Activated CD4-positive, alpha-beta memory T cell treated with anti-CD3 and anti-CD28 coated beads for 36 hours (primary cell): ENCODE results near the gene PLA2G4F. TPM values are rescaled to one million over a fixed set of nuclear protein-coding genes. Genes with fewer than 3 reads are reported as not detected.

Experiments used
- CTCF ChIA-PET: fragments of 350-600 bp; sonication (Branson Sonifier 250); formaldehyde crosslinking; loops from one replicate; lab custom pipeline; 2021; ENCODE audit warnings: antibody characterized with exemption, inconsistent platforms; lab: Charles Lee
- POLR2A ChIA-PET: fragments of 350-600 bp; sonication (Branson Sonifier 250); formaldehyde crosslinking; loops from one replicate; lab custom pipeline; 2021; ENCODE audit warnings: antibody characterized with exemption; lab: Charles Lee
- DNase-seq: peaks from one replicate; pipeline ENCODE4 v3.0.0-alpha.2; 2020
- H3K27ac Mint-ChIP-seq: one replicate; pipeline ENCODE4 v1.8.0; 2021; ENCODE audit warnings: mixed read lengths
- H3K27me3 Mint-ChIP-seq: one replicate; pipeline ENCODE4 v1.8.0; 2021; ENCODE audit warnings: mixed read lengths
- H3K36me3 Mint-ChIP-seq: one replicate; pipeline ENCODE4 v1.8.0; 2021; ENCODE audit warnings: mixed read lengths
- H3K4me1 Mint-ChIP-seq: one replicate; pipeline ENCODE4 v1.8.0; 2021; ENCODE audit warnings: low read depth, mixed read lengths
- H3K4me3 Mint-ChIP-seq: one replicate; pipeline ENCODE4 v1.8.0; 2021; ENCODE audit warnings: mild to moderate bottlenecking, mixed read lengths
- H3K9me3 Mint-ChIP-seq: one replicate; pipeline ENCODE4 v1.8.0; 2021; ENCODE audit warnings: mixed read lengths
- intact Hi-C: fragments of 100-400 bp; cut with micrococcal nuclease; formaldehyde crosslinking; loops from one replicate; pipeline ENCODE4 v1.15.1; 2023
- total RNA-seq, 2 experiments: library from RNA; stranded (reverse); gene quantifications; one replicate each; pipeline ENCODE4 v1.2.3, GENCODE V29; 2021

The PLA2G4F gene
- total RNA-seq: not detected

GRCh38 chr15:42156243-42156922 is at the start of gene PLA2G4F:
Gene PLA2G4F (minus strand): TSS chr15:42156636. CDS start chr15:42156549, 87 bp downstream.
- ChIA-PET POLR2A (no interaction called here), CTCF (interaction anchor here (2.2 kb wide), 1 partner anchor 18 kb away, joined by 8 read pairs; no protein-coding TSS in a partner anchor)
- intact Hi-C loops: no loop called here
- Mint-ChIP-seq H3K27ac (no peak within 1 kb of the TSS), H3K36me3 (peaks cover 13% of the 10 kb centered on the region), H3K4me3 (no peak within 1 kb of the TSS), H3K27me3 (no peaks in the 10 kb centered on the region), H3K9me3 (no peaks in the 10 kb centered on the region), H3K4me1 (no peaks in the 10 kb centered on the region)
- no peak for DNase-seq

GRCh38 chr15:42203891-42204290 is 47.5 kb upstream of the PLA2G4F start:
- H3K4me1 Mint-ChIP-seq: peaks cover 50% of the 10 kb centered on the region
- H3K27me3 Mint-ChIP-seq: no peaks in the 10 kb centered on the region
- H3K9me3 Mint-ChIP-seq: no peaks in the 10 kb centered on the region
- H3K27ac Mint-ChIP-seq: no peak overlapping the region
- ChIA-PET CTCF (interaction anchor here (0.6 kb wide), 1 partner anchor 34 kb away, joined by 3 read pairs; no protein-coding TSS in a partner anchor), POLR2A (interaction anchor here (0.5 kb wide), 1 partner anchor 20 kb away, joined by 4 read pairs; no protein-coding TSS in a partner anchor)
- intact Hi-C loops: no loop called here
- H3K4me3 Mint-ChIP-seq: no peak overlapping the region
- DNase-seq: no peak
- peaks cover 16% of the 10 kb centered on the region for H3K36me3 Mint-ChIP-seq

- Mint-ChIP-seq H3K4me1 (peaks cover 48% of the 10 kb centered on the region), H3K27me3 (no peaks in the 10 kb centered on the region), H3K9me3 (no peaks in the 10 kb centered on the region), H3K36me3 (peaks cover 18% of the 10 kb centered on the region), H3K4me3 (no peak overlapping the region), H3K27ac (no peak overlapping the region)
- ChIA-PET CTCF (interaction anchor here (0.7 kb wide), 1 partner anchor 116 kb away, joined by 3 read pairs; no protein-coding TSS in a partner anchor), POLR2A (no interaction called here)
- no peak for DNase-seq
- intact Hi-C loops: no loop called here
Observed at GRCh38 chr15:42202653-42203052, 46.2 kb upstream of the PLA2G4F start.

- peaks cover 40% of the 10 kb centered on the region for H3K4me1 Mint-ChIP-seq
- no peak for DNase-seq
- no peaks in the 10 kb centered on the region for H3K27me3 Mint-ChIP-seq
- no peak overlapping the region for H3K27ac Mint-ChIP-seq
- ChIA-PET POLR2A (no interaction called here), CTCF (no interaction called here)
- peaks cover 23% of the 10 kb centered on the region for H3K36me3 Mint-ChIP-seq
- no peak overlapping the region for H3K4me3 Mint-ChIP-seq
- intact Hi-C loops: no loop called here
- no peaks in the 10 kb centered on the region for H3K9me3 Mint-ChIP-seq
Observed at GRCh38 chr15:42201801-42202200, 45.4 kb upstream of the PLA2G4F start.

- no peaks in the 10 kb centered on the region for H3K9me3 Mint-ChIP-seq
- peaks cover 42% of the 10 kb centered on the region for H3K36me3 Mint-ChIP-seq
- peaks cover 35% of the 10 kb centered on the region for H3K4me1 Mint-ChIP-seq
- intact Hi-C loops: no loop called here
- no peaks in the 10 kb centered on the region for H3K27me3 Mint-ChIP-seq
- ChIA-PET CTCF (no interaction called here), POLR2A (no interaction called here)
- H3K27ac Mint-ChIP-seq: no peak overlapping the region
- DNase-seq: no peak
- no peak overlapping the region for H3K4me3 Mint-ChIP-seq
Observed at GRCh38 chr15:42199126-42199525, 42.7 kb upstream of the PLA2G4F start.

- intact Hi-C loops: no loop called here
- ChIA-PET CTCF (no interaction called here), POLR2A (no interaction called here)
- DNase-seq: no peak
- Mint-ChIP-seq H3K27ac (no peak overlapping the region), H3K4me3 (no peak overlapping the region), H3K36me3 (peaks cover 40% of the 10 kb centered on the region), H3K4me1 (peaks cover 39% of the 10 kb centered on the region), H3K27me3 (no peaks in the 10 kb centered on the region), H3K9me3 (no peaks in the 10 kb centered on the region)
Observed at GRCh38 chr15:42198516-42198915, 42.1 kb upstream of the PLA2G4F start.

- CTCF ChIA-PET: no interaction called here
Observed at GRCh38 chr15:42194513-42194912, 38.1 kb upstream of the PLA2G4F start.

GRCh38 chr15:42193383-42193782 is 36.9 kb upstream of the PLA2G4F start:
- POLR2A ChIA-PET: interaction anchor here (1.0 to 1.2 kb wide), 2 partner anchors 14 to 86 kb away, joined by 3 to 5 read pairs; partner anchors contain the start of gene VPS39
- Mint-ChIP-seq H3K4me1 (peaks cover 62% of the 10 kb centered on the region), H3K36me3 (peaks cover 56% of the 10 kb centered on the region), H3K27ac (peak overlapping the region; percentile 83), H3K4me3 (peak overlapping the region; percentile 41), H3K27me3 (no peaks in the 10 kb centered on the region), H3K9me3 (no peaks in the 10 kb centered on the region)
- CTCF ChIA-PET: interaction anchor here (0.5 to 0.9 kb wide), 3 partner anchors 14 to 75 kb away, joined by 3 to 6 read pairs (median 3); no protein-coding TSS in a partner anchor
- intact Hi-C loops: loop anchor here (1.0 kb wide), 3 partner anchors 15 to 86 kb away; partner anchors contain the start of genes GANC, TMEM87A and VPS39
- DNase-seq: no peak

More at GRCh38 chr15:42194513-42194912, 38.1 kb upstream of the PLA2G4F start:
- peaks cover 53% of the 10 kb centered on the region for H3K36me3 Mint-ChIP-seq
- POLR2A ChIA-PET: interaction anchor here (1.0 to 1.2 kb wide), 2 partner anchors 13 to 87 kb away, joined by 3 to 5 read pairs; partner anchors contain the start of gene VPS39
- intact Hi-C loops: no loop called here
- peak overlapping the region; percentile 69 for H3K27ac Mint-ChIP-seq
- H3K4me3 Mint-ChIP-seq: no peak overlapping the region
- peaks cover 61% of the 10 kb centered on the region for H3K4me1 Mint-ChIP-seq
- no peaks in the 10 kb centered on the region for H3K9me3 Mint-ChIP-seq
- peak; percentile 51 for DNase-seq
- no peaks in the 10 kb centered on the region for H3K27me3 Mint-ChIP-seq

GRCh38 chr15:42191610-42192346 is 35.3 kb upstream of the PLA2G4F start:
- peaks cover 62% of the 10 kb centered on the region for H3K4me1 Mint-ChIP-seq
- ChIA-PET POLR2A (no interaction called here), CTCF (no interaction called here)
- H3K27ac Mint-ChIP-seq: peak overlapping the region; percentile 52
- no peaks in the 10 kb centered on the region for H3K27me3 Mint-ChIP-seq
- H3K36me3 Mint-ChIP-seq: peaks cover 62% of the 10 kb centered on the region
- no peak for DNase-seq
- intact Hi-C loops: no loop called here
- H3K4me3 Mint-ChIP-seq: peak overlapping the region; percentile 9
- no peaks in the 10 kb centered on the region for H3K9me3 Mint-ChIP-seq

- peaks cover 58% of the 10 kb centered on the region for H3K4me1 Mint-ChIP-seq
- POLR2A ChIA-PET: no interaction called here
- intact Hi-C loops: no loop called here
Observed at GRCh38 chr15:42190370-42190769, 33.9 kb upstream of the PLA2G4F start.

GRCh38 chr15:42185801-42186200 is 29.4 kb upstream of the PLA2G4F start:
- no peak overlapping the region for H3K4me3 Mint-ChIP-seq
- POLR2A ChIA-PET: no interaction called here
- H3K9me3 Mint-ChIP-seq: no peaks in the 10 kb centered on the region
- DNase-seq: no peak
- peaks cover 62% of the 10 kb centered on the region for H3K36me3 Mint-ChIP-seq
- CTCF ChIA-PET: no interaction called here
- intact Hi-C loops: no loop called here
- no peak overlapping the region for H3K27ac Mint-ChIP-seq
- H3K4me1 Mint-ChIP-seq: peaks cover 17% of the 10 kb centered on the region
- no peaks in the 10 kb centered on the region for H3K27me3 Mint-ChIP-seq

More at GRCh38 chr15:42190370-42190769, 33.9 kb upstream of the PLA2G4F start:
- CTCF ChIA-PET: no interaction called here
- peak overlapping the region; percentile 14 for H3K27ac Mint-ChIP-seq
- no peaks in the 10 kb centered on the region for H3K9me3 Mint-ChIP-seq
- H3K27me3 Mint-ChIP-seq: no peaks in the 10 kb centered on the region
- peaks cover 60% of the 10 kb centered on the region for H3K36me3 Mint-ChIP-seq
- H3K4me3 Mint-ChIP-seq: no peak overlapping the region
- DNase-seq: no peak

- Mint-ChIP-seq H3K27ac (no peak overlapping the region), H3K4me3 (no peak overlapping the region), H3K4me1 (peaks cover 6% of the 10 kb centered on the region), H3K36me3 (peaks cover 58% of the 10 kb centered on the region), H3K27me3 (no peaks in the 10 kb centered on the region), H3K9me3 (no peaks in the 10 kb centered on the region)
- no peak for DNase-seq
- ChIA-PET CTCF (no interaction called here), POLR2A (no interaction called here)
- intact Hi-C loops: no loop called here
Observed at GRCh38 chr15:42184736-42185135, 28.3 kb upstream of the PLA2G4F start.
